GM21528 (cell line): ENCODE measurements around the gene TANGO6.
"Not testable (repeated sequence)": the region's sequence is repeated elsewhere in the genome, so short reads cannot be mapped to it uniquely, and the experiment has no call there.

Experiments used
- ATAC-seq: cut with Tn5 transposase; IDR thresholded peaks from one replicate; pipeline ENCODE4 v1.9.1; 2021; ENCODE audit warnings: mild to moderate bottlenecking, moderate library complexity; ENCODE audit not compliant: unreplicated experiment, low FRiP score

Gene TANGO6

GRCh38 chr16:68843482-68844210 is at the start of gene TANGO6:
TSS of gene TANGO6 (plus strand) at chr16:68843531. CDS start at chr16:68843618, 87 bp downstream.
- peak; percentile 92 for ATAC-seq

- ATAC-seq = no peak
Measured at GRCh38 chr16:68798398-68798797, 44.9 kb upstream of the TANGO6 start.

GRCh38 chr16:68800257-68800875 is 43.0 kb upstream of the TANGO6 start:
- no peak for ATAC-seq

- no peak for ATAC-seq
Measured at GRCh38 chr16:68802190-68802589, 41.1 kb upstream of the TANGO6 start.

- ATAC-seq = no peak
Measured at GRCh38 chr16:68806422-68806821, 36.9 kb upstream of the TANGO6 start.

- ATAC-seq = no peak
Measured at GRCh38 chr16:68806981-68807380, 36.4 kb upstream of the TANGO6 start.

GRCh38 chr16:68814516-68814915 is 28.8 kb upstream of the TANGO6 start:
- ATAC-seq = no peak

GRCh38 chr16:68823401-68824135 is 19.8 kb upstream of the TANGO6 start:
- no peak for ATAC-seq

- ATAC-seq = no peak
Measured at GRCh38 chr16:68825427-68825826, 17.9 kb upstream of the TANGO6 start.

GRCh38 chr16:68826652-68827051 is 16.7 kb upstream of the TANGO6 start:
- ATAC-seq = no peak

GRCh38 chr16:68833251-68833650 is 10.1 kb upstream of the TANGO6 start:
- no peak for ATAC-seq

GRCh38 chr16:68834550-68834949 is 8.8 kb upstream of the TANGO6 start:
- no peak for ATAC-seq

GRCh38 chr16:68835970-68836369 is 7.4 kb upstream of the TANGO6 start:
- no peak for ATAC-seq

GRCh38 chr16:68839831-68840230 is 3.5 kb upstream of the TANGO6 start:
- ATAC-seq = no peak

GRCh38 chr16:68842964-68843481 is 308 bp upstream of the TANGO6 start:
- ATAC-seq = not testable (repeated sequence)

GRCh38 chr16:68844211-68844564 is 857 bp downstream of the TANGO6 start:
- ATAC-seq = no peak

- ATAC-seq = no peak
Measured at GRCh38 chr16:68848786-68849185, 5.5 kb downstream of the TANGO6 start.

GRCh38 chr16:68850481-68850880 is 7.2 kb downstream of the TANGO6 start:
- ATAC-seq = no peak

- no peak for ATAC-seq
Measured at GRCh38 chr16:68851601-68852000, 8.3 kb downstream of the TANGO6 start.

GRCh38 chr16:68857479-68857878 is 14.1 kb downstream of the TANGO6 start:
- ATAC-seq = no peak

GRCh38 chr16:68859828-68860227 is 16.5 kb downstream of the TANGO6 start:
- no peak for ATAC-seq
